Stimulated activated CD4-positive, alpha-beta T cell treated with anti-CD3 and anti-CD28 coated beads, Interleukin-12 subunit alpha, Interleukin-12 subunit beta, amount 100 ng/mL, for 48 hours (primary cell): ENCODE measurements around the gene CEL.
"Not testable (repeated sequence)": the region's sequence is repeated elsewhere in the genome, so short reads cannot be mapped to it uniquely, and the experiment has no call there.

ENCODE experiments used
- DNase-seq, 3 donors: peaks; one replicate each; pipeline ENCODE4 v3.0.0-alpha.2; 2020; ENCODE audit warnings: low read depth in 2 of 3, low spot score in 1 of 3

Gene CEL

DNA sequence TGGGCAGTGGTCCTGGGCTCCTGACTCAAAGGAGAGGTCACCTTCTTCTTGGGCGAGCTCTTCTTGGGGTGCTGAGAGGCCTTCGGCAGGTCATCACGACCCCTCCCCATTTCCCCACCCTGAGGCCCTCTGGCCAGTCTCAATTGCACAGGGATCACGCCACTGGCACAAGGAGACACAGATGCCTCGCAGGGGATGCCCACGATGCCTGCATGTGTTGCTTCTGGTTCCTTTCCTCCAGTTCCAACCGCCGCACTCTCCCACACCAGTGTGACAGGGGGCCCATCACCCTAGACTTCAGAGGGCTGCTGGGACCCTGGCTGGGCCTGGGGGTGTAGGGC is 1.3 kb downstream of the CEL start:
- no peak for DNase-seq

GRCh38 chr9:133063500-133064231 is 1.9 kb downstream of the CEL start:
- no peak for DNase-seq

DNA sequence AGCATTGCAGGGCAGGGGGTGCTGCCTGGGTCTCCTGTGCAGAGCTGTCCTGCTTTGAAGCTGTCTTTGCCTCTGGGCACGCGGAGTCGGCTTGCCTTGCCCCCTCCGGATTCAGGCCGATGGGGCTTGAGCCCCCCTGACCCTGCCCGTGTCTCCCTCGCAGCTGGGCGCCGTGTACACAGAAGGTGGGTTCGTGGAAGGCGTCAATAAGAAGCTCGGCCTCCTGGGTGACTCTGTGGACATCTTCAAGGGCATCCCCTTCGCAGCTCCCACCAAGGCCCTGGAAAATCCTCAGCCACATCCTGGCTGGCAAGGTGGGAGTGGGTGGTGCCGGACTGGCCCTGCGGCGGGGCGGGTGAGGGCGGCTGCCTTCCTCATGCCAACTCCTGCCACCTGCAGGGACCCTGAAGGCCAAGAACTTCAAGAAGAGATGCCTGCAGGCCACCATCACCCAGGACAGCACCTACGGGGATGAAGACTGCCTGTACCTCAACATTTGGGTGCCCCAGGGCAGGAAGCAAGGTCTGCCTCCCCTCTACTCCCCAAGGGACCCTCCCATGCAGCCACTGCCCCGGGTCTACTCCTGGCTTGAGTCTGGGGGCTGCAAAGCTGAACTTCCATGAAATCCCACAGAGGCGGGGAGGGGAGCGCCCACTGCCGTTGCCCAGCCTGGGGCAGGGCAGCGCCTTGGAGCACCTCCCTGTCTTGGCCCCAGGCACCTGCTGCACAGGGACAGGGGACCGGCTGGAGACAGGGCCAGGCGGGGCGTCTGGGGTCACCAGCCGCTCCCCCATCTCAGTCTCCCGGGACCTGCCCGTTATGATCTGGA is 2.7 kb downstream of the CEL start:
- no peak for DNase-seq

DNA sequence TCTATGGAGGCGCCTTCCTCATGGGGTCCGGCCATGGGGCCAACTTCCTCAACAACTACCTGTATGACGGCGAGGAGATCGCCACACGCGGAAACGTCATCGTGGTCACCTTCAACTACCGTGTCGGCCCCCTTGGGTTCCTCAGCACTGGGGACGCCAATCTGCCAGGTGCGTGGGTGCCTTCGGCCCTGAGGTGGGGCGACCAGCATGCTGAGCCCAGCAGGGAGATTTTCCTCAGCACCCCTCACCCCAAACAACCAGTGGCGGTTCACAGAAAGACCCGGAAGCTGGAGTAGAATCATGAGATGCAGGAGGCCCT is 3.2 kb downstream of the CEL start:
- no peak for DNase-seq

- no peak for DNase-seq
These were observed 4.6 kb downstream of the CEL start for GRCh38 chr9:133066181-133066983.

DNA sequence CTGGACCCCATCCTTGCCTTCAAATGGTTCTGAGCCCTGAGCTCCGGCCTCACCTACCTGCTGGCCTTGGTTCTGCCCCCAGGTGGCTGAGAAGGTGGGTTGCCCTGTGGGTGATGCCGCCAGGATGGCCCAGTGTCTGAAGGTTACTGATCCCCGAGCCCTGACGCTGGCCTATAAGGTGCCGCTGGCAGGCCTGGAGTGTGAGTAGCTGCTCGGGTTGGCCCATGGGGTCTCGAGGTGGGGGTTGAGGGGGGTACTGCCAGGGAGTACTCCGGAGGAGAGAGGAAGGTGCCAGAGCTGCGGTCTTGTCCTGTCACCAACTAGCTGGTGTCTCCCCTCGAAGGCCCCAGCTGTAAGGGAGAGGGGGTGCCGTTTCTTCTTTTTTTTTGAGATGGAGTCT is 5.2 kb downstream of the CEL start:
- no peak for DNase-seq

GRCh38 chr9:133067813-133068212 is 6.0 kb downstream of the CEL start:
- no peak for DNase-seq

DNA sequence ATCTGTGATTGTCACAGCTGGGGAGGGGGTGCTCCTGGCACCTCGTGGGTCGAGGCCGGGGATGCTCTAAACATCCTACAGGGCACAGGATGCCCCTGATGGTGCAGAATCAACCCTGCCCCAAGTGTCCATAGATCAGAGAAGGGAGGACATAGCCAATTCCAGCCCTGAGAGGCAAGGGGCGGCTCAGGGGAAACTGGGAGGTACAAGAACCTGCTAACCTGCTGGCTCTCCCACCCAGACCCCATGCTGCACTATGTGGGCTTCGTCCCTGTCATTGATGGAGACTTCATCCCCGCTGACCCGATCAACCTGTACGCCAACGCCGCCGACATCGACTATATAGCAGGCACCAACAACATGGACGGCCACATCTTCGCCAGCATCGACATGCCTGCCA is 6.7 kb downstream of the CEL start:
- DNase-seq: not testable (repeated sequence)

GRCh38 chr9:133070500-133070961 is 8.8 kb downstream of the CEL start:
- DNase-seq: not testable (repeated sequence)

DNA sequence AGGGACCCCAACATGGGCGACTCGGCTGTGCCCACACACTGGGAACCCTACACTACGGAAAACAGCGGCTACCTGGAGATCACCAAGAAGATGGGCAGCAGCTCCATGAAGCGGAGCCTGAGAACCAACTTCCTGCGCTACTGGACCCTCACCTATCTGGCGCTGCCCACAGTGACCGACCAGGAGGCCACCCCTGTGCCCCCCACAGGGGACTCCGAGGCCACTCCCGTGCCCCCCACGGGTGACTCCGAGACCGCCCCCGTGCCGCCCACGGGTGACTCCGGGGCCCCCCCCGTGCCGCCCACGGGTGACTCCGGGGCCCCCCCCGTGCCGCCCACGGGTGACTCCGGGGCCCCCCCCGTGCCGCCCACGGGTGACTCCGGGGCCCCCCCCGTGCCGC is 9.2 kb downstream of the CEL start:
- DNase-seq: not testable (repeated sequence)

DNA sequence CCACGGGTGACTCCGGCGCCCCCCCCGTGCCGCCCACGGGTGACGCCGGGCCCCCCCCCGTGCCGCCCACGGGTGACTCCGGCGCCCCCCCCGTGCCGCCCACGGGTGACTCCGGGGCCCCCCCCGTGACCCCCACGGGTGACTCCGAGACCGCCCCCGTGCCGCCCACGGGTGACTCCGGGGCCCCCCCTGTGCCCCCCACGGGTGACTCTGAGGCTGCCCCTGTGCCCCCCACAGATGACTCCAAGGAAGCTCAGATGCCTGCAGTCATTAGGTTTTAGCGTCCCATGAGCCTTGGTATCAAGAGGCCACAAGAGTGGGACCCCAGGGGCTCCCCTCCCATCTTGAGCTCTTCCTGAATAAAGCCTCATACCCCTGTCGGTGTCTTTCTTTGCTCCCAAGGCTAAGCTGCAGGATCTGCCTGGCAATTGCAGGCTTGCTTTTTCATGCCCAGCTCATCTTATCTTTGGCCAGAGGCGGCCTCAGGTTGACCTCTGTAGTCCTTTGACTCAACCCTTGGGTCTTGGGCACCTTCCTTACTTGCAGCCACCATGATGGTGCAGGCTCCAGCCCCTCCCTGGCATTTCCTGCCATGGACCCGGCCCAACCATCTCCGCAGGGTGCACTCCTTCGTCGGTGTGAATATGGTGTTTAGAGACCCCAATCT is 9.8 kb downstream of the CEL start:
- DNase-seq: no peak

DNA sequence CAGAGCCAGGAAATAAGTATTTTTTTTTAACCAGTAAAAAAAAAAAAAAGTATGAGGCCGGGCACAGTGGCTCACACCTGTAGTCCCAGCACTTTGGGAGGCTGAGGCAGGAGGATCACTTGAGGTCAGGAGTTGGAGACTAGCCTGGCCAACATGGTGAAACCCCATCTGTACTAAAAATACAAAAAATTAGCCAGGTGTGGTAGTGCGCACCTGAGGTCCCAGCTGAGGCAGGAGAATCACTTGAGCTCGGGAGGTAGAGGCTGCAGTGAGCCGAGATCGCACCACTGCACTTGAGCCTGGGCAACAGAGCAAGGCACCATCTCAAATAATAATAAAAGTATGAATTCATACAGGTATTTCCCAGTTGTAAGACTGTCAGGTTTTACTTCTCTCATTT is 10.4 kb downstream of the CEL start:
- DNase-seq: not testable (repeated sequence)

DNA sequence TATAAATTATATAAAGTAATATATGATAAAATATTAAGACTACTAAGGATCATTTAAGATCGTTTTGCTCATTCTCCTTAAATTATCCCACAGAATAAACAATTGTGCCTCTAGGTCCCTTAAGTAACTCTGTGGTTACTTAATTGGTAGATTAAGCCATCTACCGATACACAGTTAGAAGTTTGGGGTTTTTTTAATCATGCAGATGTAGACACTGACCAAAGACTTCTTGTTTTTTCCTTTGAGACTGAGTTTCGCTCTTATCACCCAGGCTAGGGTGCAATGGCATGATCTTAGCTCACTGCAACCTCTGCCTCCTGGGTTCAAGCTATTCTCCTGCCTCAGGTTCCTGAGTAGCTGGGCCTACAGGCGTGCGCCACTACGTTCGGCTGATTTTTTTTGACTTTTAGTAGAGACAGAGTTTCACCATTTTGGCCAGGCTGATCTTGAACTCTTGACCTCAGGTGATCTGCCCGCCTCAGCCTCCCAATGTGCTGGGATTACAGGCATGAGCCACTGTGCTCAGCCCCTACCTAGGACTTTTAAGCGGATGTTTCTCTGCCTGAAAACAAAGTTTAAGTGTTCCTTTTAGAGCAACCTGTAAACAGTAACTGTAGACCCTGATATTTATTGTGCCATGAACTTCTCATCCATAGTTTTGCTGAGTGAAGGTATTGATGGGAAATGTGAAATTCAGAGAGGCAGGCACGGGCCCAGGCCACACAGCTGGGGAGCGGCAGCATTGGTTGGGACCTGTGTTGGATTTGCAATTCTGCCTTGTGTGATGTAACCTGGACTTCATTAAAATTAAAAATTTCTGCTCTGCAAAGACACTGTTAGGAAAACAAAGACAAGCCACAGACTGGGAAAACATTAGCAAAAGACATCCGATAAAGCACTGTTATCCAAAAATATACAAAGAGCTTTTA is 11.6 kb downstream of the CEL start:
- no peak for DNase-seq

GRCh38 chr9:133074111-133074651 is 12.4 kb downstream of the CEL start:
- DNase-seq: no peak

- no peak for DNase-seq
These were observed 14.3 kb downstream of the CEL start for GRCh38 chr9:133075925-133076630.

GRCh38 chr9:133076691-133077090 is 14.9 kb downstream of the CEL start:
- no peak for DNase-seq

GRCh38 chr9:133078486-133078885 is 16.7 kb downstream of the CEL start:
- no peak for DNase-seq

DNA sequence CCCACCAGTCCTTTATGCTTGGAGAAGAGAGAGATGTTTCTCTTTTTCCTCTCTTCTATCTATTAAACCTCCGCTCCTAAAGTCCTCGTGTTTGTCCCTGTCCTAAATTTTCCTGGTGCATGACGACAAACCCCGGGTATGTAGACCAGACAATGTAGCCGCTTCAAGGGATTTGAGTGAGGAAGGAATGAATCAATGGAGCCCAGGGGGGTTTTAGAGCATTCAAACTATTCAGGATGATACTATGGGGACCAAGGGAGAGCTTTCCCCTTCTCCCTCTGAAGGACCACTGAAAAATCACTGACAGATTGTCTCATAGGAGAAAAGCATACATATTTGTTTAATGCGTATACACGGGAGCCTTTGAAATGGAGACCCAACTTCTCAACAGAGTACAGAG is 18.4 kb downstream of the CEL start:
- DNase-seq: no peak
